Urothelium cell line (cell line): Measurements from ENCODE around the gene OR1M1.
"Not testable (repeated sequence)": the region's sequence is repeated elsewhere in the genome, so short reads cannot be mapped to it uniquely, and the experiment has no call there.

ENCODE experiments used
- DNase-seq: peaks from one replicate; pipeline ENCODE4 v3.0.0; 2011; ENCODE audit warnings: low spot score, mixed read lengths
- FAIRE-seq: peaks from 2 replicates; lab custom pipeline; 2011; peaks lifted over from hg19 to GRCh38; lab: Jason Lieb, UNC

Gene OR1M1, protein sequence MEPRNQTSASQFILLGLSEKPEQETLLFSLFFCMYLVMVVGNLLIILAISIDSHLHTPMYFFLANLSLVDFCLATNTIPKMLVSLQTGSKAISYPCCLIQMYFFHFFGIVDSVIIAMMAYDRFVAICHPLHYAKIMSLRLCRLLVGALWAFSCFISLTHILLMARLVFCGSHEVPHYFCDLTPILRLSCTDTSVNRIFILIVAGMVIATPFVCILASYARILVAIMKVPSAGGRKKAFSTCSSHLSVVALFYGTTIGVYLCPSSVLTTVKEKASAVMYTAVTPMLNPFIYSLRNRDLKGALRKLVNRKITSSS

DNA sequence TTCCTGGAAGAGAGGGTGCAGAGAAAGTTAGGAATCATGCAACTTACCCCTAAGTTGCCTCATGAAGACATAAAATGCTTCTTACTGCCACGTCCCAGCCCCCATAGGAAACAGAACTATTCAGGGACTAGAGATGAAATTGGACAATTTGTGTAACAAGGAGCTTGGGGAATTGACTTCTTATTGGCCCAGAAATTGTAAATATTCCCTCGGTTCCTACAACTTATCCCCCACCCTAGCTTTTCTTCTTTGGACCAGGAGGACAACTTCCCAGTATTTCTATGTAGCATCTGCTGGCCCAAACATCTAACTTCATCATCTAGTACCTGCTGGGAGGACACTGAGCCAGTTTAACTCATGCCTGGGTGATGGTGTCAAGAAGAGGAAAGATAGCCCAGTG lies at the start of gene OR1M1:
Gene OR1M1 (plus strand): TSS at position 301 of the 400 bp plus-strand sequence. CDS start 6,184 bp downstream, outside the sequence.
- DNase-seq: no peak
- no peak for FAIRE-seq

DNA sequence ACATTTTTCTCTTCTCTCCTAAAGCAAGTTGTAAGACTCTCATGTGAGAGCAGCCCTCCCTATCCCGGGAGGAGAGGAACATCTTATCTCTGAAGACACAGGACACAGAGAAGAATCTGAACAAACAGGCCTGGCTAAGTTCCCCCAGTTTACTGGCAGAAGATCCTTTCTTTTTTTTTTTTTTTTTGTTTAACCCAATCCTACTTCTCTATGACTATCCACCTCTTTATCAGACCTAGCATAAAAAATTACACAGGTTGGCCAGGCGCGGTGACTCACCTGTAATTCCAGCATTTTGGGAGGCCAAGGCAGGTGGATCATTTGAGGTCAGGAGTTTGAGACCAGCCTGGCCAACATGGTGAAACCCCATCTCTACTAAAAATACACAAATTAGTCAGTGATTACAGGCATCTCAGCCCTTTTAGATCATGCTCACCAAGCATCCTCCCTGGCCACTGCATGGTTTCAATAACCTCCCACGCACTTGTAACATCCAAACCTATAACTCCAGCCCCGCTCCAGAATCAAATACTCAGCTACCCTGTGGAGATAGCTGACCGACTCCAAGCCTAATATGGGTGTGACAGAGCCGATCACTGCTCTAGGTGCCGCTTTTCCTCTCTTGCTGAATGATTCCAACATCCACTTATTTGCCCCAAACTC lies 49.3 kb upstream of the OR1M1 start:
- DNase-seq: no peak
- no peak for FAIRE-seq

DNA sequence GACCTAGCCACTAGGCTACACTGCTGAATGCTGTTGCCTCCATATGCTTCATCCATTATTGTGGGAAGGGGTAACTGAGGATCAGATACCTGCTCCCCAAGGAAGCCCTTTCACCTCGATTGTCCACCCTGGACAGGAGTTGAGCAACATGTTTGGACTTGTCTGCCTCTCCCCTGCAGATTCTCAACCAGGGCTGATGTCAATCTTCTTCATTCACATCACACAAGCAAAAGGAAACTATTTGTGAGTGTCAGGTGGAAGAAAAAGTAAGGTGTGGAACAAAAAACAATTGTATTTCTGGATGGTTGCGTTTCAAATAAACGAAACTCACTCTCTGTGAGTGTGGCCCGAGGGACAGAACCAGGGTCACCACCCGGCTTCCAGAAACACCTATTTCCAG lies 47.1 kb upstream of the OR1M1 start:
- no peak for FAIRE-seq

DNA sequence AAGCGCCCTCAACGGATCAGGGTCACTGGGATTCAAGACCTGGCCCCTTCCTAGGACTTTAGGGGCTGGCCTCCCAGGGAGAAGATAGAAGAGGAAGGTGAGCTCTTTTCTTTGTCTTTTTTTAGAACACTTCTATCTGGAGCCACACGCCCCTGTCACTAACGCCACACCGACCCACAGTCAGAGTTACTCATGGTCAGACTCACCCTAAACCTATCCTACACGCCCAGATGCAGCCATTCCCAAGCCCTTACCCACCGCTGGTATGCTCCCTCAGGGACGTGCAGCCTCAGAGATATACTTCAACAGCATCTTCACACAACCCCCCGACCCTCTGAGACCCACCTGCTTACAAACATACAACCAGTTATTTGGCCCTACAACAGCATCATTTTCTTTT lies 46.7 kb upstream of the OR1M1 start:
- DNase-seq (no peak), FAIRE-seq (no peak)

More for the DNA sequence above, 47.1 kb upstream of the OR1M1 start:
- no peak for DNase-seq

DNA sequence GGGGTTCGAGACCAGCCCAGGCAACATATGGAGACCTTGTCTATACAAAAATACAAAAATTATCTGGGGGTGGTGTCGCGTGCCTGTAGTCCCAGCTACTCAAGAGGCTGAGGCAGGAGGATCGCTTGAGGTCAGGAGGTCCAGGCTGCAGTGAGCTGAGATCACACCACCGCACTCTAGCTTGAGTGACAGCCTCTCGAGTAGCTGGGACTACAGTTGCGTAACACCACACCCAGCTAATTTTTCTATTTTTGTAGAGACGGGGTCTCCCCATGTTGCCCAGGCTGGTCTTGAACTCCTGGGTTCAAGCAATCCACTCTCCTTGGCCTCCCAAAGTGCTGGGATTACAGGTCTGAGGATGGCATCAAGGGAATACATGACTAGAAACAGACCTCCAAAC lies 45.8 kb upstream of the OR1M1 start:
- FAIRE-seq (no peak), DNase-seq (no peak)

DNA sequence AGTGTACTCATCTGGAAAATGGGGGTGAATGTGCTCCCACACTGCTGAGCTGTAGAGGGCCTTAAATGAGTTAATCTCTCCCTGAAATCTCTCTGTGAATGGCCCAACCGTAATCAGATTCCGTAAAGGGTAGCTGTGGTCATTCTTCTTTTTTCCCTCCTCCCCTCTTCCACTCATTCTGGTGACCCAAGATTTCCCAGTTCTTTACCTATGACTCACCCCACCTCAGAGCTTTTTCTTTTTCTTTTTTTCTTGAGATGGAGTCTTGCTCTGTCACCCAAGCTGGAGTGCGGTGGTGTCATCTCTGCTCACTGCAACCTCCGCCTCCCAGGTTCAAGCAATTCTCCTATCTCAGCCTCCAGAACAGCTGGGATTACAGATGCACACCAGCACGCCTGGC lies 43.3 kb upstream of the OR1M1 start:
- peak; percentile 23 for DNase-seq
- no peak for FAIRE-seq

DNA sequence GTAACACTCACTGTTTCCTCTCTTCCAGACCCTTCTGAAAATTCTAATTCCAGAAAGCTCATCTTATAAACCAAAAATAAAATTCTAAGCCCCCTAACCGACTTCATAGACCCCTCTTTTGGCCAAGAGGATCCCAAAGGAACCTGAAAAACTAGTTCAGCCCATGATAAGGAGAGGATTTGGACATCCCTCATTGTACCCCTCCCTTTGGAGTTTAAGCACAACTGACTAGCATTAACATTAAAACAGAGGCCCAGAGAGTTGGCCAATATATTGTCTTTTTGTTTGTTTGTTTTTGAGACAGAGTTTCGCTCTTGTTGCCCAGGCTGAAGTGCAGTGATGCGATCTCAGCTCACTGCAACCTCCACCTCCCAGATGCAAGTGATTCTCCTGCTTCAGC lies 42.4 kb upstream of the OR1M1 start:
- DNase-seq (no peak), FAIRE-seq (no peak)

DNA sequence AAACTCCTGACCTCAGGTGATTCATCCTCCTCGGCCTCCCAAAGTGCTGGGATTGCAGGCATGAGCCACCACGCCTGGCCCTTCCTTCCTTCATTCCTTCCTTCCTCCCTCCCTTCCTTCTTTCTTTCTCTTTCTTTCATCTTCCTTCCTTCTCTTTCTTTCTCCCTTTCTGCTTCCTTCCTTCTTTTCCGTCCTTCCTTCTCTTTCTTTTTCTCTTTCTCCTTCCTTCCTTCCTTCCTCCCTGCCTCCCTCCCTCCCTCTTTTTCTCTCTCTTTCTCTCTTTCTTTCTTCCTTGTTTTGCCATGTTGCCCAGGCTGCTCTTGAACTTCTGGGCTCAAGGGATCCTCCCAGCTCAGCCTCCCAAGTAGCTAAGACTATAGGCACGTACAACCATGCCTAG lies 40.2 kb upstream of the OR1M1 start:
- DNase-seq: no peak
- no peak for FAIRE-seq

DNA sequence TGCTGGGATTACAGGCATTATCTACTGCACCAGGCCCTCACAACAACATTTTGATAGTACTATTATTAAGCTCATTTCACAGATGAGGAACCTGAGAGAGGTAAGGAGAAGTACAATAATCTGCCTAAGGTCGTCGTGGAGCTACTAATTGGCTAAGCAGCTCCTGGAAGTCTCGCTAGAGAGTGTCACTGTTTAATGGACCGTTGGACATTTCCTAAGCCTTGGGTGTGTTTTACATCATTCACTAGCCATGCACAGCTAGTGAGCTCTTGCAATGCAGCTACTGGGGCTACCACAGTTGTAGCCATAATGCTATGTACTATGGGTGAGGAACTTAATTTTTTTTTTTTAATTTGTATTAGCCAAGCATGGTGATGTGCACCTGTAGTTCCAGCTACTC lies 34.0 kb upstream of the OR1M1 start:
- DNase-seq (no peak), FAIRE-seq (no peak)

DNA sequence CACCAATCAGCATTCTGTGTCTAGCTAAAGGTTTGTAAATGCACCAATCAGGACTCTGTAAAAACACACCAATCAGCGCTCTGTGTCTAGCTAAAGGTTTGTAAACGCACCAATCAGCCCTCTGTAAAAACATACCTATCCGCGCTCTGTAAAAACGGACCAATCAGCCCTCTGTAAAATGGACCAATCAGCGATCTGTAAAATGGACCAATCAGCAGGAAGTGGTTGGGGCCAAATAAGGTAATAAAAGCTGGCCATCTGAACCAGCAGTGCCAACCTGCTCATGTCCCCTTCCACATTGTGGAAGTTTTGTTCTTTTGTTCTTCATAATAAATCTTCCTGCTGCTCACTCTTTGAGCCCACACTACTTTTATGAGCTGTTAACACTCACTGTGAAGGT lies 33.2 kb upstream of the OR1M1 start:
- FAIRE-seq, DNase-seq: not testable (repeated sequence)

DNA sequence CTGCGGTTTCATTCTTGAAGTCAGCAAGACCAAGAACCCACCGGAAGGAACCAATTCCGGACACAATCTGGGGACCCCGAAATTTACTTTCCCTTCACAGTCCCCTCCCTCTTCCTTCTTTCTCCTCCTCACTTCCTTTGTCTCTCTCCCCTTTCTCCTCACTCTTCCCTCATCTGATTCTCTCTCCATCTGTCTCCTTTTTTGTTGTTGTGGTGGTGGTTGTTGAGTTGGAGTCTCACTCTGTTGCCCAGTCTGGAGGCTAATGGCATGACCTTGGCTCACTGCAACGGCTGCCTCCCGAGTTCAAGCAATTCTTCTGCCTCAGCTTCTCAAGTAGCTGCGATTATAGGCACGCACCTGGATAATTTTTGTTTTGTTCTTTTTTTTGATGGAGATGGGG lies 32.7 kb upstream of the OR1M1 start:
- DNase-seq: no peak
- no peak for FAIRE-seq

DNA sequence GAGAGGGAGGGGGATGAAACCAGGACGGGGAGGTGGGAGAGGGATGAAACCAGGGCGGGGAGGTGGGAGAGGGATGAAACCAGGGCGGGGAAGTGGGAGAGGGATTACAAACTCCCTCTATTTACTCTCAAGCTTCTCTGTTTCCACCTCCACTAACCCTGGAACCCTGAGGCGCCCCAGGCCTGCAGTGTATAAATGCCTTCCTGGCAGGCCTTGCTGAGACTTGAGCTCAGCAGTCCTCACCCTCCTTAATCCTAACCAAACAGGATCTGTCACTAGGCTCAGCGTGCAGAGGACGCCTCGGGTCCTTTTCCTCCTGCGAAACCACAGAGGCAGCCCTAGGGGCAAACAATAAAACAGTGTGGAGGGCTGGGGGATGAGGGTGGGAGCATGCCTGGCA lies 32.1 kb upstream of the OR1M1 start:
- peak; percentile 19 for DNase-seq
- no peak for FAIRE-seq

DNA sequence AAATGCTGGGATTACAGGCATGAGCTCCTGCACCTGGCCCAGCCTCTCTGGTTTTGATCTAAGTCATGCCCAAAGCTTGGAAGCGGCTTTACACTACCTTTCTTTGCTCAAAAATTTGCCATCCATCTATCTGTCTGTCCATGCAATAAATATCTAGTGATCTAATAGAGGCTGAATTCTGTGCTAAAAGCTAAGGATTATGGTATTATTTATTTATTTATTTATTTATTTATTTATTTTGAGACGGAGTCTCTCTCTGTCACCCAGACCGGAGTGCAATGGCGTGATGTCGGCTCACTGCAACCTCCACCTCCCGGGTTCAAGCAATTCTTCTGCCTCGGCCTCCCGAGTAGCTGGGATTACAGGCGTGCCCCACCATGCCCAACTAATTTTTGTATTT lies 30.7 kb upstream of the OR1M1 start:
- DNase-seq, FAIRE-seq: not testable (repeated sequence)

DNA sequence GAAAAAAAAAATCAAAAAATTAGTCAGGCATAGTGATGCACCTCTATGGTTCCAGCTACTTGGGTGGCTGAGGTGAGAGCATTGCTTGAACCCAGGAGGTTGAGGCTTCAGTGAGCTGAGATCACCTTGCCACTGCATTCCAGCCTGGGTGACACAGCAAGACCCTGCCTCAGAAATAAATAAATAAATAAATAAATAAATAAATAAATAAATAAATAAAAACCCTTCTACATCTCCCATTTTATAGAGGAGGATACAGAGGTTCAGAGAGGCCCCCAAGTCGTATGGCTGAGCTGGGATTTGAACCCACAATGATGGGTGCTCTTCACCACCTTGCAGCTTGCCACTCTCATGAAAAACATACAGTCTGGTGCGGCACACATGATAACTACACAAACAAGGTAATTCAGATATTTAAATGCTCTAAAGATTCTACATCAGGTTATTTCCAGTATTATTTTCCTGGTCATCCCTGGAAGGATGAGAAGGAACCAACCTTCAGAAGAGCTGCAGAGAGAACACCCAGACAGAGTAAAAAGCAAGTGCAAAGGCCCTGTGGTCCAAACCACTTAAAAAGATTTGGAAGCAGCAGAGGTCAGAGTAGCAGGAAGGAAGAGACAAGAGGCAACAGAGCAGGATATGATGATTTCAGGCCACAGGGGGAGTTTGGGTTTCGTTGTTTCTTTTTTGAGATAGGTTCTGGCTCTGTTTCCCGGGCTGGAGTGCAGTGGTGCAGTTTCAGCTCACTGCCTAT lies 29.2 kb upstream of the OR1M1 start:
- DNase-seq (no peak), FAIRE-seq (no peak)

DNA sequence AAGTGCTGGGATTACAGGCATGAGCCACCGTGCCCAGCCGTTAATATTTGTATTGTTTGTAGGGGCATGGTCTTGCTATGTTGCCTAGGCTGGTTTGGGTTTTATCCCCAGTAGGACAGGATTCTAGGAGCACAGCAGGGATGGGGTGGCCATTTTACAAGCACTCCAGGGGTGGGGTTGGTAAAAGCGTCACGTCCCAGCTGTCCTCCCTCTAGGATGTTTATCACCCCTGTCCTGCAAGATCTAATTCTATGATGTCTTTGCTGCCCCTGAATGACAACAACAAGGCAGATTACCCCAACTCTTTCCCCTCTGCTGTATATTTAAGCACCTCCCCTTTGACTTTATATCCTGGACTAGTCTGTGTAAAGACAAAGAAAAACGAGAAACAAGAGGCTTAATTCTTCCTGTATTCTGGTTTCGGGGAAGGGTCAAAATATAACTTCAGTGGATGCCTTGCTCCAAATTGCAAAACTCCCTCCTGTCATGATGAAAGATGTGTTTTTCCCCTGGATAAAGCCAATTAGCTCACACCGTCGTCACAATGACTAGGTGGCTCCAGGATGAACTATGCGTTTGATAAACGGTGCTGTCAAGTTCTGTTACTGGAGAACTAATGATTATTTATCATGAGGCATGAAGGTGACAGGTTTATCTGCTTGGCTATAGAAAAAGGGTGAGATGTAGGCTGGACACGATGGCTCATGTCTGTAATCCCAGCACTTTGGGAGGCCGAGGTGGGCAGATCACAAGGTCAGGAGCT lies 27.8 kb upstream of the OR1M1 start:
- DNase-seq (no peak), FAIRE-seq (no peak)

DNA sequence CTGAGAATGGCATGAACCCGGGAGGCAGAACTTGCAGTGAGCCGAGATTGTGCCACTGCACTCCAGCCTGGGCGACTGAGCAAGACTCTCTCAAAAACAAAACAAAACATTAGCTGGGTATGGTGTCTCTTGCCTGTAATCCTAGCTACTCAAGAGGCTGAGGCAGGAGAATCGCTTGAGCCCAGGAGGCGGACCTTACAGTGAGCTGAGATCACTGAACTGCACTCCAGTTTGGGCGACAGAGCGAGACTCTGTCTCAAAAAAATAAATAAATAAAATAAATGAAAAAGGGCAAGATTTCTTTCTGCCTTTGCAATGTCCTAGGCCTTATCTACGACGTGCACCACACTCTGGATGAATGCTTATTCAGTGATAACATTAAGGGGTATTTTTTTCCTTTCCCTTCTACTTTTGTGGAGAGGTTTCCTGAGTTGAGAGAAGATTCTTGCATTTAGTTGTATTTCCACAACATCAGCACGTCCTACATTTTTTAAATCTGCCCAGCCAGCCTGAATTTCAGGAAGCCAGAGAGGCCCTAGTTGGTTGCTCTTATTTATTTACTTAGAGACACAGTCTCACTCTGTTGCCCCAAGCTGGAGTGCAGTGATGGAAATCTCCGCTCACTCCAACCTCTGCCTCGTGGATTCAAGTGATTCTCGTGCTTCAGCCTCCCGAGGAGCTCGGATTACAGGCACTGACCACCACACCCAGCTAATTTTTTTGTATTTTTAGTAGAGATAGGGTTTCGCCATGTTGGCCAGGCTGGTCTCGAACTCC lies 26.1 kb upstream of the OR1M1 start:
- FAIRE-seq (no peak), DNase-seq (no peak)

DNA sequence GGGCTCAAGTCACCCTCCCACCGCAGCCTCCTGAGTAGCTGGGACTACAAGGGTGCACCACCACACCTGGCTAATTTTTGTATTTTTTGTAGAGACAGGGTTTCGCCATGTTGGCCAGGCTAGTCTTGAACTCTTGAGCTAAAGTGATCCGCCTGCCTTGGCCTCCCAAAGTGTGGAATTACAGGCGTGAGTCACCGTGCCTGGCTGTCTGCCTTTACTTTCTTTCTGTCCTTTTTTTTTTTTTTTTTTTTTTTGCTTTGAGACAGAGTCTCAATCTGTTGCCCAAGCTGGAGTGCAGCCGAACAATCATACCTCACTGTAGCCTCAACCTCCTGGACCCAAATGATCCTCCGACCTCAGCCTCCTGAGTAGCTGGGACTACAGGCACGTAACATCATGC lies 25.0 kb upstream of the OR1M1 start:
- DNase-seq (no peak), FAIRE-seq (no peak)

DNA sequence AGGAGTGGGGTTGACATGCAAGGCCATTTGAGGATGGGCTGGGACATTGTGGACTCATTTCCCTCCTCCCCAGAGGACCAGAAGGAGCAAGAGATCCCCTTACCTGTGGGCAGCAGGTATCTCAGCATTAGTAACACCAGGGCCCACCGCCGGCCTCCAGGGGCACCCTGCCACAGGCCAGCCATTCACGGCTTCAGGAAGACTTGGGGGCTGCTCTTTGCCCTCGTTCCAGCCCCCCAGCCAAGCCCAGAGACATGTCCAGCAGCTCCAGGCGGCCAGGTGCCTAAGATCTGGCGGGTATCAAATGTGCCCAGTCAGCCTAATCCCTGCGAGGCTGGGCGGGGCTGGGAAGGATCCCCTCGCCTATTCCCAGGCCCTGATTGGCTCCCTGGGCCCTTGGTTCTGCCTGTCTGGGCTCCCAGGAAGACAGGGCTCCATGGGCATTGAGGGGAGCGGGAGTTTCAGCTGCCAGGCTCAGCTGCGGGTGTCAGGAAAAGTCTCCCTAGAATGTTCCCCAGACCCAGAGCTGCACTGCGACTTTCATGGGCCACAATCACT lies 21.3 kb upstream of the OR1M1 start:
- DNase-seq (no peak), FAIRE-seq (no peak)

DNA sequence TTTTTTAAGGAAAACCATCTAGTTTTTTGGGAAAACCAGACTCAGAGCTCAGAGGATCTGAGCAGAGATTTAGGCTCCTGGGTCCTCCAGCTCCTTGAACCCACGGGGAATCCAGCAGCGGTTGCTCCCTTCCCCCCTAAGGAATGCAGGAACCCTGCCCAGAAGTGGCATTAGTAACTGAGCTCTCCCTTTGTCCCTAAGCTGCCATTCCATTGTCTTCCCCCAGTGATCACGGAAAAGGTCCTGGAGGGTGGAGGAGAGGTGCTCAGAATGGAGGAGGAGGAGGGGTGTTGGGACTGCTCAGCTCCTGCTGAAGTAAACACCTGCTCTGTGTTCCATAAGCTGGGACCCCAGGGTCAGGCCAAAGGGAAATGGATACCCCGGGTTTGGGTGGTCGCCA lies 16.8 kb upstream of the OR1M1 start:
- no peak for FAIRE-seq

DNA sequence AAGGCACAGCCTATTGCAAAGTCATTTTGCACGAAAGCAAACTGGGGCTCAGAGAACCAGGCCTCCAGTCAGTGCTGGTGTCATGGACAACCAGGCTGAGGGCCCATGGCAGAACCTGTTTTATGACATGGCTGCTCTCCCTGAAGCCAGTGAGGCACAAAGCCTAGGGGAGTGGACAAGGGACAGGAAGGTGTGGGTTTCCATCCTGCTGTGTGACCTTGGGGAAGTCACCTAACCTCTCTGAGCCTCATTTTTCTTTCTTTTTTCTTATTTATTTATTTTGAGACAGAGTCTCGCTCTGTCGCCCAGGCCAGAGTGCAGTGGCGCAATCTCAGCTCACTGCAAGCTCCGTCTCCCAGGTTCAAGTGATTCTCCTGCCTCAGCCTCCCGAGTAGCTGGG lies 15.1 kb upstream of the OR1M1 start:
- DNase-seq, FAIRE-seq: not testable (repeated sequence)

More for the DNA sequence above, 16.8 kb upstream of the OR1M1 start:
- DNase-seq: peak; percentile 35
